ENCODE results near the gene LRCH1. TPM values are rescaled to one million over a fixed set of nuclear protein-coding genes. Genes with fewer than 3 reads are reported as not detected.
A peak's percentile ranks its signal among the peaks of the same experiment; 100 is the strongest.

Gene LRCH1
- total and polyA plus RNA-seq, 2 of the 13 experiments (the other 11 are each of a cell fraction or from before 2014, with no cell fraction given): 4.1 to 12.6 TPM

DNA sequence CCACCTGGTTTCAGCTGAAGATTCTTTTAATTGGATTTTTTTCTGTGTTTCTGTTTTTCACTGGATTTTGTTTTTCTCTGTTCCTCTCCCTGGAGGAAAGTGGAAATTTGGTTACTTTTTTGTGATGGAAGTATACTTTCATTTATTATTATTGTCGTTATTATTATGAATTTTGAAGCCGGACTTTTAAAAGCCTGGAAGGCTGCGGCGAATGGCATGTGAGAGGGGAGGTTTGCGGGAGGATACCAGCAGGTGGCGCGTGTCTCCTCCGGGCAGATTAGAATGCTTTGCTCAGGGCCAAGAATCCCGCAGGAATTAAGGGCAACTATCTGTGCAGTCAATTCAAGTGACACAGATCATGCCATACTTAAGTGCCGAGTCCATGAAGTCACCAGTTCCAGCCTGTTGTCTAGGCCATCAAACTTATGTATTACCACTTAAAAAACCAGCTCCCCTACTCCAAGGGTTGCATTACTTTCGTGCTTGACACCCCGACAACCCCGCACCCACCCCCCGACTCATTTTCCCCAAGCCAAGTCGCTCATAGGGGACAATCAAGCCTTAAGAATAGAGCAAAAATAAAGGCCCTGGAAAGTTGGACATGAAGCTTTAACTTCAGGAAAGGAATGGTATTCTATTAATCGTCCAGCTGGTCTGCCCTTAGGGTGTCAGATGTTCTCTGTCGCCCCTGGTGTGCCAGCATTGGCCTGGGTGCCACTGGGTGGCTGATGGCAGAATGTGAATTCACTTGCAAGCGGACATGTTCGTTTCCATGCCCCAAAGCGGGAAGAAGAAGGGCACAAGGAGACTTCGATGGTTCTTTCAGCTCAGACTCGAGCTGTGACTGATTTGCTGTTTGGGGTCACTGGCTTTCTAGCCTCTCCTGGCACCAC lies 1.3 kb upstream of the LRCH1 start (continued):
- TF ChIP-seq REL (CRISPR knock-in tag; conservative IDR thresholded peaks at IDR 0.05) (no peak), FLYWCH1 (CRISPR knock-in tag; IDR thresholded peaks at IDR 0.05) (no peak), RXRB (CRISPR knock-in tag; IDR thresholded peaks at IDR 0.05; ENCODE audit: borderline replicate concordance) (peak; percentile 35; the same call in 1 of the 2 replicates), TOPORS (CRISPR knock-in tag; IDR thresholded peaks at IDR 0.05) (no peak), RNF2 (conservative IDR thresholded peaks at IDR 0.05; ENCODE audit: low read depth) (no peak), ZFAT (CRISPR knock-in tag; conservative IDR thresholded peaks at IDR 0.05) (no peak), XRCC5 (optimal IDR thresholded peaks at IDR 0.05; ENCODE audit: low read length) (peak; percentile 75), SOX13 (IDR thresholded peaks at IDR 0.05) (no peak), SOX13 (CRISPR knock-in tag; conservative IDR thresholded peaks at IDR 0.05 in 1 of 2, IDR thresholded peaks at IDR 0.05 in 1 of 2) (peak in 1 of 2 experiments; percentile 19; a peak in 1 of 4 replicates), ZNF777 (CRISPR knock-in tag; IDR thresholded peaks at IDR 0.05) (no peak)
- TF ChIP-seq, protein P1, sequence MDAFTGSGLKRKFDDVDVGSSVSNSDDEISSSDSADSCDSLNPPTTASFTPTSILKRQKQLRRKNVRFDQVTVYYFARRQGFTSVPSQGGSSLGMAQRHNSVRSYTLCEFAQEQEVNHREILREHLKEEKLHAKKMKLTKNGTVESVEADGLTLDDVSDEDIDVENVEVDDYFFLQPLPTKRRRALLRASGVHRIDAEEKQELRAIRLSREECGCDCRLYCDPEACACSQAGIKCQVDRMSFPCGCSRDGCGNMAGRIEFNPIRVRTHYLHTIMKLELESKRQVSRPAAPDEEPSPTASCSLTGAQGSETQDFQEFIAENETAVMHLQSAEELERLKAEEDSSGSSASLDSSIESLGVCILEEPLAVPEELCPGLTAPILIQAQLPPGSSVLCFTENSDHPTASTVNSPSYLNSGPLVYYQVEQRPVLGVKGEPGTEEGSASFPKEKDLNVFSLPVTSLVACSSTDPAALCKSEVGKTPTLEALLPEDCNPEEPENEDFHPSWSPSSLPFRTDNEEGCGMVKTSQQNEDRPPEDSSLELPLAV (CRISPR knock-in tag; conservative IDR thresholded peaks at IDR 0.05; ENCODE audit: low read depth): no peak
- TF ChIP-seq, protein P2, sequence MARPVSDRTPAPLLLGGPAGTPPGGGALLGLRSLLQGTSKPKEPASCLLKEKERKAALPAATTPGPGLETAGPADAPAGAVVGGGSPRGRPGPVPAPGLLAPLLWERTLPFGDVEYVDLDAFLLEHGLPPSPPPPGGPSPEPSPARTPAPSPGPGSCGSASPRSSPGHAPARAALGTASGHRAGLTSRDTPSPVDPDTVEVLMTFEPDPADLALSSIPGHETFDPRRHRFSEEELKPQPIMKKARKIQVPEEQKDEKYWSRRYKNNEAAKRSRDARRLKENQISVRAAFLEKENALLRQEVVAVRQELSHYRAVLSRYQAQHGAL (CRISPR knock-in tag; IDR thresholded peaks at IDR 0.05; ENCODE audit: not compliant biosample characterization): no peak
- TF ChIP-seq, protein P3, sequence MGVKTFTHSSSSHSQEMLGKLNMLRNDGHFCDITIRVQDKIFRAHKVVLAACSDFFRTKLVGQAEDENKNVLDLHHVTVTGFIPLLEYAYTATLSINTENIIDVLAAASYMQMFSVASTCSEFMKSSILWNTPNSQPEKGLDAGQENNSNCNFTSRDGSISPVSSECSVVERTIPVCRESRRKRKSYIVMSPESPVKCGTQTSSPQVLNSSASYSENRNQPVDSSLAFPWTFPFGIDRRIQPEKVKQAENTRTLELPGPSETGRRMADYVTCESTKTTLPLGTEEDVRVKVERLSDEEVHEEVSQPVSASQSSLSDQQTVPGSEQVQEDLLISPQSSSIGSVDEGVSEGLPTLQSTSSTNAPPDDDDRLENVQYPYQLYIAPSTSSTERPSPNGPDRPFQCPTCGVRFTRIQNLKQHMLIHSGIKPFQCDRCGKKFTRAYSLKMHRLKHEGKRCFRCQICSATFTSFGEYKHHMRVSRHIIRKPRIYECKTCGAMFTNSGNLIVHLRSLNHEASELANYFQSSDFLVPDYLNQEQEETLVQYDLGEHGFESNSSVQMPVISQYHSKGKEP (CRISPR knock-in tag; IDR thresholded peaks at IDR 0.05): no peak
- TF ChIP-seq, protein P4, sequence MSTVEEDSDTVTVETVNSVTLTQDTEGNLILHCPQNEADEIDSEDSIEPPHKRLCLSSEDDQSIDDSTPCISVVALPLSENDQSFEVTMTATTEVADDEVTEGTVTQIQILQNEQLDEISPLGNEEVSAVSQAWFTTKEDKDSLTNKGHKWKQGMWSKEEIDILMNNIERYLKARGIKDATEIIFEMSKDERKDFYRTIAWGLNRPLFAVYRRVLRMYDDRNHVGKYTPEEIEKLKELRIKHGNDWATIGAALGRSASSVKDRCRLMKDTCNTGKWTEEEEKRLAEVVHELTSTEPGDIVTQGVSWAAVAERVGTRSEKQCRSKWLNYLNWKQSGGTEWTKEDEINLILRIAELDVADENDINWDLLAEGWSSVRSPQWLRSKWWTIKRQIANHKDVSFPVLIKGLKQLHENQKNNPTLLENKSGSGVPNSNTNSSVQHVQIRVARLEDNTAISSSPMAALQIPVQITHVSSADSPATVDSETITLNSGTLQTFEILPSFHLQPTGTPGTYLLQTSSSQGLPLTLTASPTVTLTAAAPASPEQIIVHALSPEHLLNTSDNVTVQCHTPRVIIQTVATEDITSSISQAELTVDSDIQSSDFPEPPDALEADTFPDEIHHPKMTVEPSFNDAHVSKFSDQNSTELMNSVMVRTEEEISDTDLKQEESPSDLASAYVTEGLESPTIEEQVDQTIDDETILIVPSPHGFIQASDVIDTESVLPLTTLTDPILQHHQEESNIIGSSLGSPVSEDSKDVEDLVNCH (CRISPR knock-in tag; IDR thresholded peaks at IDR 0.05): no peak
- TF ChIP-seq, protein P5, sequence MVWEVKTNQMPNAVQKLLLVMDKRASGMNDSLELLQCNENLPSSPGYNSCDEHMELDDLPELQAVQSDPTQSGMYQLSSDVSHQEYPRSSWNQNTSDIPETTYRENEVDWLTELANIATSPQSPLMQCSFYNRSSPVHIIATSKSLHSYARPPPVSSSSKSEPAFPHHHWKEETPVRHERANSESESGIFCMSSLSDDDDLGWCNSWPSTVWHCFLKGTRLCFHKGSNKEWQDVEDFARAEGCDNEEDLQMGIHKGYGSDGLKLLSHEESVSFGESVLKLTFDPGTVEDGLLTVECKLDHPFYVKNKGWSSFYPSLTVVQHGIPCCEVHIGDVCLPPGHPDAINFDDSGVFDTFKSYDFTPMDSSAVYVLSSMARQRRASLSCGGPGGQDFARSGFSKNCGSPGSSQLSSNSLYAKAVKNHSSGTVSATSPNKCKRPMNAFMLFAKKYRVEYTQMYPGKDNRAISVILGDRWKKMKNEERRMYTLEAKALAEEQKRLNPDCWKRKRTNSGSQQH (CRISPR knock-in tag; IDR thresholded peaks at IDR 0.05; ENCODE audit: low read depth): no peak
- TF ChIP-seq, protein P6, sequence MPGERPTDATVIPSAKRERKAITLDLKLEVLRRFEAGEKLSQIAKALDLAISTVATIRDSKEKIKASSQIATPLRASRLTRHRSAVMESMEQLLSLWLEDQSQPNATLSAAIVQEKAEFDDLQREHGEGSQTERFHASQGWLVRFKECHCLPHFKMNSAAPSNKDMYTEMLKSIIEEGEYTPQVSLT (CRISPR knock-in tag; IDR thresholded peaks at IDR 0.05; ENCODE audit: borderline replicate concordance, low read depth): no peak

Data from HepG2 (cell line).